HuH-7.5 (cell line): Measurements from ENCODE around the gene SLC6A3.

Experiments
- DNase-seq: peaks from one replicate; pipeline ENCODE4 v3.0.0; 2011; ENCODE audit warnings: low spot score

Gene SLC6A3

GRCh38 chr5:1420211-1421195 lies 24.7 kb downstream of the SLC6A3 start:
- DNase-seq = no peak

- DNase-seq = no peak
Observed at GRCh38 chr5:1419476-1420210, 25.6 kb downstream of the SLC6A3 start.

GRCh38 chr5:1418921-1419280 lies 26.3 kb downstream of the SLC6A3 start:
- DNase-seq = no peak

- no peak for DNase-seq
Observed at GRCh38 chr5:1418238-1418920, 26.9 kb downstream of the SLC6A3 start.

GRCh38 chr5:1417586-1418225 lies 27.5 kb downstream of the SLC6A3 start:
- no peak for DNase-seq

- DNase-seq = no peak
Observed at GRCh38 chr5:1416856-1417469, 28.3 kb downstream of the SLC6A3 start.

- DNase-seq = no peak
Observed at GRCh38 chr5:1415626-1416360, 29.4 kb downstream of the SLC6A3 start.

GRCh38 chr5:1415059-1415425 lies 30.2 kb downstream of the SLC6A3 start:
- DNase-seq = no peak

- DNase-seq = no peak
Observed at GRCh38 chr5:1414311-1415058, 30.8 kb downstream of the SLC6A3 start.

- DNase-seq = no peak
Observed at GRCh38 chr5:1413611-1414241, 31.5 kb downstream of the SLC6A3 start.

- DNase-seq = no peak
Observed at GRCh38 chr5:1413211-1413610, 32.0 kb downstream of the SLC6A3 start.

- no peak for DNase-seq
Observed at GRCh38 chr5:1412621-1413020, 32.6 kb downstream of the SLC6A3 start.

GRCh38 chr5:1412163-1412562 lies 33.1 kb downstream of the SLC6A3 start:
- DNase-seq = no peak

GRCh38 chr5:1411099-1411498 lies 34.1 kb downstream of the SLC6A3 start:
- no peak for DNase-seq

- no peak for DNase-seq
Observed at GRCh38 chr5:1410156-1411014, 34.9 kb downstream of the SLC6A3 start.

GRCh38 chr5:1409381-1410110 lies 35.7 kb downstream of the SLC6A3 start:
- DNase-seq = peak; percentile 42

- DNase-seq = no peak
Observed at GRCh38 chr5:1406681-1407640, 38.3 kb downstream of the SLC6A3 start.
